GM06990 (cell line): ENCODE results near the gene DNAH17.

Experiments used
- DNase-seq: peaks from one replicate; pipeline ENCODE4 v3.0.0-alpha.2; 2011; ENCODE audit not compliant: insufficient read length; ENCODE audit errors: extremely low read depth
- H3K27me3 ChIP-seq: replicated peaks from 2 replicates; pipeline ENCODE4 v1.6.0; 2011; ENCODE audit warnings: low read length; ENCODE audit not compliant: control insufficient read depth, insufficient read depth
- H3K36me3 ChIP-seq: 2 replicates; pipeline ENCODE4 v1.5.1; 2011; ENCODE audit warnings: low read length; ENCODE audit not compliant: control insufficient read depth, insufficient read depth
- H3K4me3 ChIP-seq: replicated peaks from 2 replicates; pipeline ENCODE4 v1.5.1; 2011; ENCODE audit warnings: low read depth, mild to moderate bottlenecking, control low read depth, low read length
- TF ChIP-seq, protein P1 (sequence below): IDR thresholded peaks from 2 replicates; pipeline ENCODE4 v1.5.1; 2011; ENCODE audit warnings: low read length, control low read depth, mild to moderate bottlenecking, inconsistent platforms; ENCODE audit not compliant: insufficient read depth, poor library complexity, severe bottlenecking

Gene DNAH17

DNA sequence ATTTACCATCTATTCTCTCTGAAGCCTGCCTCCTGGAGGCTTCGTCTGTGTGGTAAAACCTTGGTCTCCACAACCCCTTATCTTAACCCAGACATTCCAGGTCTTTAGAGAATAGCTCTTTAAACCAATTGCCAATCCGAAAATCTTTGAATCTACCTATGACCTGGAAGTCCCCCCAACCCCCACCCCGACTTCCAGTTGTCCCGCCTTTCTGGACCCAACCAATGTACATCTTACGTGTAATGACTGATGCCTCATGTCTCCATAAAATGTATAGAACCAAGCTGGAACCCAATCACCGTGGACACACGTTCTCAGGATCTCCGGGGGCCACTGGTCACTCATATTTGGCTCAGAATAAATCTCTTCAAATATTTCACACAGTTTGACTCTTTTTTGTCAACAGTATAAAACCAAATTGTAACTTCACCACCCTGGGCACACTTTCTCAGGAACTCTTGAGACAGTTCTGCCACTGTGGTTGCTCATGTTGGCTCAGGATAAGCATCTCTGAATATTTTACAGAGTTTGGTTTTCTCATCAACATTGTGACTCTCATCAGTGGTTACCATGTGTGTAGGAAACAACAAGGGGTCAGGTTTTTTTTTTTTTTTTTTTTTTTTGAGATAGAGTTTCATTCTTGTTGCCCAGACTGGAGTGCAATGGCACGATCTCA is 18.1 kb upstream of the DNAH17 start:
- no peak for DNase-seq
- TF ChIP-seq, protein P1, sequence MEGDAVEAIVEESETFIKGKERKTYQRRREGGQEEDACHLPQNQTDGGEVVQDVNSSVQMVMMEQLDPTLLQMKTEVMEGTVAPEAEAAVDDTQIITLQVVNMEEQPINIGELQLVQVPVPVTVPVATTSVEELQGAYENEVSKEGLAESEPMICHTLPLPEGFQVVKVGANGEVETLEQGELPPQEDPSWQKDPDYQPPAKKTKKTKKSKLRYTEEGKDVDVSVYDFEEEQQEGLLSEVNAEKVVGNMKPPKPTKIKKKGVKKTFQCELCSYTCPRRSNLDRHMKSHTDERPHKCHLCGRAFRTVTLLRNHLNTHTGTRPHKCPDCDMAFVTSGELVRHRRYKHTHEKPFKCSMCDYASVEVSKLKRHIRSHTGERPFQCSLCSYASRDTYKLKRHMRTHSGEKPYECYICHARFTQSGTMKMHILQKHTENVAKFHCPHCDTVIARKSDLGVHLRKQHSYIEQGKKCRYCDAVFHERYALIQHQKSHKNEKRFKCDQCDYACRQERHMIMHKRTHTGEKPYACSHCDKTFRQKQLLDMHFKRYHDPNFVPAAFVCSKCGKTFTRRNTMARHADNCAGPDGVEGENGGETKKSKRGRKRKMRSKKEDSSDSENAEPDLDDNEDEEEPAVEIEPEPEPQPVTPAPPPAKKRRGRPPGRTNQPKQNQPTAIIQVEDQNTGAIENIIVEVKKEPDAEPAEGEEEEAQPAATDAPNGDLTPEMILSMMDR = no peak
- Histone ChIP-seq H3K27me3 (no peaks in the 10 kb centered on the region; the same call in 1 of the 2 replicates), H3K36me3 (no peaks in the 10 kb centered on the region), H3K4me3 (no peak overlapping the region)

DNA sequence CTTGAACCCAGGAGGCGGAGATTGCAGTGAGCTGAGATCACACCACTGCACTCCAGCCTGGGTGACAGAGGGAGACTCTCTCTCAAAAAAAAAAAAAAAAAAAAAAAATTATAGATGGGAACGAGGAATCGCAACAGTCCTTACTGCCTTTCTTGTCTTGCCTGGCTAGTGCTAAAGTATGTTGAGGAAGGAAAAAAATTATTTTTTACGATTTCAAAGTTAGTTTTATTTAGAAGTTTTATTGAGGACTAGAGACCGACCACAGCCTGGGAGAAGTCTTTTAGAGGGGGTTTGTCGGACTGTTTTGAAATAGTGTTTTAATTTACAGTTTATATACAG is 15.8 kb upstream of the DNAH17 start:
- Histone ChIP-seq H3K27me3 (no peaks in the 10 kb centered on the region; the same call in none of the 2 replicates), H3K36me3 (no peaks in the 10 kb centered on the region), H3K4me3 (no peak overlapping the region)
- no peak for DNase-seq
- TF ChIP-seq, protein P1 = no peak

DNA sequence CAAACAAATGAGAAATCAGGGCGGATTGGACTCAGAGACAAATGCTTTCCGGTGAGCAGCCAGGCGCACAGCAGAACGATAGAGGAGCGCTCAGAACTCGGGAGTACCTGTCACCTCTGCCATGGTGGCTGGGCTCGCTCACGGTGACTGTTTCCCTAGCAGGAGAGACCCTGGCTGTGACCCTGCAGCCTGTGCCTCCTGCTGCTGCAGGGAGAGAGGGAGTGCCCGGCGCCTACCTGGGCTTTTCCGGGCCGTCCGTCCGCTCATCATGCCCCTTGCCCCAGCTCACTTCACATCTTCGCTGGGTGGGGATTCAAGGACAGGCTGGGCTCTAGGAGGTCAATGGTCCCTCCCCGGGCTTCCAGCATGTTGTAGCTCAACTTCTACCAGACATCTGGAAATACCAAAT is 14.1 kb upstream of the DNAH17 start:
- Histone ChIP-seq H3K4me3 (no peak overlapping the region), H3K27me3 (no peaks in the 10 kb centered on the region; the same call in none of the 2 replicates), H3K36me3 (no peaks in the 10 kb centered on the region)
- no peak for DNase-seq
- TF ChIP-seq, protein P1 = no peak

DNA sequence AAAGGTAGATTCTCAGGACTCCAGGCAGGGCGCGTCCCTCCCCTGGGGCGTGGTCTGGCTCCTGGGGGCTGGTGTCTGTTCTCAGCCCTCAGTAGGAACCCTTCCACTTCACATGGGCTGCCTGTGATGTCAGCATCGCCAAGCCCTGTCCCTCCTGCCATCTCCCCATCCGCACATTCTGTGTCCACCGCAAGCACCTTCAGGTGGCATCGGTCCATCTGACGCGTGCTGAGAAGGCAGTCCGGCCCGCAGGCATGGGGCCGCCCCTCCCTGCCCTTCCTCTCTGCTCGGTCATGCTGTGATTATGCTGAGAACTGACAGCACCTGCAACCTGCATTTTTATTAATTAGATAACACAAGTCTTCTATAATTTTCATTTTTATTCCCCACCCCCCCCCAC is 12.7 kb upstream of the DNAH17 start:
- DNase-seq = no peak
- Histone ChIP-seq H3K36me3 (no peaks in the 10 kb centered on the region), H3K27me3 (no peaks in the 10 kb centered on the region; the same call in none of the 2 replicates), H3K4me3 (no peak overlapping the region)
- TF ChIP-seq, protein P1 = no peak

DNA sequence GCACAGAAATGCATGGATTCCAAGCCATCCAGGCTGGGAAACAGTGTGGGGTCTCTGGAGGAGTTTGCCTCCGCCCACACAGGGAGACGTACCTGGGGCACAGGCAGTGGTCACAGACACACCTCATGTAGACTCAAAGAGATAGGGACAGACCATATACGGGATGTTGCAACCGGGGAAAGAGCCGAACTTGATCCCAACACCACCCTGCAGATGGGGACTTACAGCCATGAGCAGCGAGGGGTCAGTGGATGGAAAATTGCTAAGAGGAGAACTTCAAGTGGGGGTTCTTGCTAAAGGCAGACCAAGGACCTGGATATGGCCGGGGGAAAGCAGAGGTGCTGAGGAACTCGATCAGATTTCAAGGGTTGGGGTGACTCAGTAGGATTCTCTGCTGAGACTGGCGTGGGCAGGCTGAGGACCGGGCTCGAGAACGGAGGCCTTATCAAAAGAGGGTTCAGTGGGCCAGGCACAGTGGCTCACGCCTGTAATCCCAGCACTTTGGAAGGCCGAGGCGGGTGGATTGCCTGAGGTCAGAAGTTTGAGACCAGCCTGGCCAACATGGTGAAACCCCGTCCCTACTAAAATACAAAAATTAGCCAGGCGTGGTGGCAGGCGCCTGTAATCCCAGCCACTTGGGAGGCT is 12.0 kb upstream of the DNAH17 start:
- H3K27me3 ChIP-seq = no peaks in the 10 kb centered on the region; the same call in none of the 2 replicates
- no peak overlapping the region for H3K4me3 ChIP-seq
- DNase-seq = no peak
- no peaks in the 10 kb centered on the region for H3K36me3 ChIP-seq
- TF ChIP-seq, protein P1 = no peak
